Right renal pelvis (tissue), 4 donors: ENCODE data around the gene TAS1R3. TPM values are rescaled to one million over a fixed set of nuclear protein-coding genes. Genes with fewer than 3 reads are reported as not detected.
"Not testable (repeated sequence)": the region's sequence is repeated elsewhere in the genome, so short reads cannot be mapped to it uniquely, and the experiment has no call there.

Experiments used
- DNase-seq, 4 donors: peaks; one replicate each; pipeline ENCODE4 v3.0.0-alpha.2; 2013; ENCODE audit warnings: low read depth in 4 of 4, low spot score in 3 of 4, missing footprints in 1 of 4
- polyA plus RNA-seq, 4 donors: library from polyadenylated mRNA; unstranded; fragments of 120-200 nt; gene quantifications; one replicate each; pipeline ENCODE4 v1.2.1, GENCODE V29; 2013; ENCODE audit not compliant: insufficient read length in 4 of 4

The TAS1R3 gene
- polyA plus RNA-seq, 4 donors = 0.22 to 0.56 (median 0.33) TPM

- peak; percentile 74 to 84 (median 80) for DNase-seq
Observed at GRCh38 chr1:1307923-1308755, 22.9 kb upstream of the TAS1R3 start, which contains the start of the genes ACAP3 and PUSL1. Gene ACAP3, minus strand, starts transcription at chr1:1307930. Its CDS starts 115 bp downstream, at chr1:1307815. Gene PUSL1, plus strand, starts transcription at chr1:1308597. Its CDS starts 47 bp downstream, at chr1:1308644.

GRCh38 chr1:1308756-1309250 lies 22.3 kb upstream of the TAS1R3 start:
- no peak for DNase-seq

- DNase-seq = no peak
Observed at GRCh38 chr1:1309251-1310108, 21.6 kb upstream of the TAS1R3 start.

- no peak for DNase-seq
Observed at GRCh38 chr1:1310109-1310385, 21.0 kb upstream of the TAS1R3 start.

- no peak for DNase-seq
Observed at GRCh38 chr1:1310476-1311053, 20.5 kb upstream of the TAS1R3 start.

- DNase-seq = no peak
Observed at GRCh38 chr1:1311107-1312104, 19.7 kb upstream of the TAS1R3 start.

DNA sequence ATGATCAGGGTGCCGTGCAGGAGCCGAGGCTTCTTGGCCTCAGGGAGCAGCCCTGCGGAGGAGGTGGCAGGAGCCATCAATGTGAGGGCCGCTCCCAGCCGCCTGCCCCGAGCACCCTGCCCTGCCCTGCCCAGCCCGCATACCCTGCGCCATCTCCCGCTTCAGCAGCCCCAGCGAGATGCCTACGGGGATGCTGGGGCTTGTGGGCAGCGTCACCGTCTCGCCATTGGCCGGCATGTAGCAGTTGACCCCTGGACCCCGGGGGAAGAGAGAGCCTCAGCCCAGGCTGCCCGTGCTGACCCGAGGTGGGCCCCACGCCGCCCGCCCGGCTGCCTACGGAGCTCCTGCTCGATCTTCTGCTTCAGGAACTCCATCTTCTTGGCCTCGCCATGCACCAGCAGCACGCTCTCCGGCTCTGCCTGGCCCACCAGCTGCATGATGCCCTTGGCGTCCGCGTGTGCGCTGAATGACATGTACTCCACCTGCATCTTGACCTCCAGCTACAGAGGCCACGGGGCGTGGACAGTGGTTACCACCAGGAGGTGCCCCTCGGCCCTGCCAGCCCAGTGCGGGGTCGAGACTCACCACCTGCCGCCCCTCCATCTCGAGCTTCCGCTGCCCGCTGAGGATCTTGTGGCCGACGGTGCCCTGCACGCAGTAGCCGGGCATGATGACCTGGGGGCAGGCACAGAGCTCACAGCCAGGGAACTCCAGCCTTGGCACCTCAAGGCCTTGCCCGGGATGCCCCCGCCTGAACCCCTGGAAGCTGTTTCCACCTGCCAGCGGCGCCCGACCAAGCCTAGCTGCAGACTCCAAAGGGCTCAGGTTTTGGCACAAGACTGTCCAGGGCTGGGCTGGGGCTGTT lies 18.4 kb upstream of the TAS1R3 start:
- DNase-seq = no peak

DNA sequence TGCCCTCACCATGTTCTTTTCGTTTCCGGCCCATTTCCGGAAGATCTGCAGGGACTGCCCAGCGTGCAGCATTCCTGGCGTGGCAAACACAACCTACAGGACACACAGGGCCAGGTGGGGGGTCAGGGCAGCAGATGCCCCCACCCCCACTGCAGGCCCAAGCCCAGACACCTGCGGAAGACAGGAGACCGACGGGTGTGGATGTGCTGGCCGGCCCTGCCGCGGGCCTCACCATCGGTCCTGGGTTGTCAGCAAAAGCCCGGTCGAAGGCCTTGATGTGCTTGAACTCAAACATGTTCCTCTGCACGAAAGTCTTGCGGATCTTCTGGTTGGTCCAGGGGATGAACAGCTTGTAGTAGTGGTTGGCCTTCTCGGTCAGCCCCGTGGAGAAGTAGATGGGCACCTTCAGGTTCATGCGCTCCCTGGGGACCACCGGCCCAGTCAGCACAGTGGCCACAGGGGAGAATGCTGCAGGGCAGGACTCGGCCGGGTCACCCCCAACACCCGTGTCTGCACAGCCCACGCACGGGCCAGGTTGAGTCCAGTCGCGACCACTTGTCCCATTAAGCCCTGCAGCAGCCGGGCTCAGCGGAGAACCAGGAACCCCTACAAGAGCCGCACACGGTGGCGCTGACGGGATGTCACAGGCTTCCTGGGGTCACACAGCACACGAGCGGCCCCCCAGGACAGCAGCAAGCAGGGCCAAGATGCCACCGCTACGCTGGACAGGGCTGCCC lies 17.4 kb upstream of the TAS1R3 start:
- no peak for DNase-seq

- DNase-seq = no peak
Observed at GRCh38 chr1:1314237-1314586, 16.9 kb upstream of the TAS1R3 start.

GRCh38 chr1:1314678-1315335 lies 16.3 kb upstream of the TAS1R3 start:
- DNase-seq = no peak

GRCh38 chr1:1315435-1315954 lies 15.6 kb upstream of the TAS1R3 start:
- DNase-seq = no peak

- DNase-seq = not testable (repeated sequence)
Observed at GRCh38 chr1:1316199-1316598, 14.9 kb upstream of the TAS1R3 start.

- no peak for DNase-seq
Observed at GRCh38 chr1:1317420-1317819, 13.7 kb upstream of the TAS1R3 start.

- DNase-seq = no peak
Observed at GRCh38 chr1:1318131-1318652, 12.9 kb upstream of the TAS1R3 start.

DNA sequence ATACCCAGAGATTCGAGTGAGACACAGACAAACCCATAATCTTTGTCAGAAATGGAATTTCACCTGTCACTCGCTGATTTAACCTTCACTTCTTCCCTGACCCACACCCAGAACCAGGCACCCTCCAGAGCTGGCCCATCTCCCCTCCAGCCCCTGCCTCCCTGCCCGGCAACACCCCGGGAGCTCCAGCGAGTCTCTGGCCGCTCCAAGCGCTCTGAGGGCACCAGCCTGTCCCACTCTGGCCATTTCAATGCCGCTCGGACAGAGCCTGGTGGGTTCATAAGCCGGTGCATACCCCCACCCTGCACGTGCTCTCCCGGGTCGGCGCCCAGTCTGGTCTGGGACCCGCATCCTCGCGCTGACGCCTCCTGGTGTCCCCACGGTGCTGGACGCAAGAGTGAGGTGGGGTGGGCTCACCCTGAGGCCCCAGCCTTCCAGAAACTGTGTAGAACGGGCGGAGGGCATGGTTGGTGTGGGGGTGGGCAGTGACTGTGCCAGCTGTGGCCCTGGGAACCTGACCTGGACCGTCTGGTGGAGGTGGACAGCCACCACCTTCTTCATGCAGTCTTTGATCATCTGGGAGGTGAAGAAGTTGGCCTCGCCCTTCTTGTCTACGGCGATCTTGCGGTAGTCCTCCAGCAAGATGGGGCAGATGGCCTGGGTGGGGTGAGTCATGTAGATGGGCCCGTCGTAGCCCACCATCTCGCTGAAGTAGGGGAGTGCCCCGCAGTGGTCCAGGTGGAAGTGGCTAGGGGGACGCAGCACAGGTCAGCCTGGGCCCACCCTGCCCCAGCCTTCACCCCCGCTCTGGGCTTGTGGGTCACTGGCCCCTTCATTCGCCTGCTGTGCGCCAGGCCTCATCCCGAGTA lies 12.1 kb upstream of the TAS1R3 start:
- DNase-seq = no peak

GRCh38 chr1:1319646-1319941 lies 11.5 kb upstream of the TAS1R3 start:
- DNase-seq = no peak
